Mammary epithelial cell (primary cell): ENCODE results near the gene DMD.
"Not testable (repeated sequence)": the region's sequence is repeated elsewhere in the genome, so short reads cannot be mapped to it uniquely, and the experiment has no call there.

Source experiments
- CTCF ChIP-seq, 2 donors: IDR thresholded peaks in 1 of 2; conservative IDR thresholded peaks in 1 of 2; 2 replicates each; pipeline ENCODE4 v1.5.1; 2011 to 2012; ENCODE audit warnings: inconsistent platforms in 2 of 2, low read length in 2 of 2, mild to moderate bottlenecking in 2 of 2, control low read depth in 1 of 2, low read depth in 1 of 2; ENCODE audit not compliant: insufficient read depth in 1 of 2; ENCODE audit errors: extremely low read depth in 1 of 2
- EZH2 ChIP-seq: IDR thresholded peaks from 2 replicates; pipeline ENCODE4 v1.6.1; 2012; ENCODE audit warnings: low read length, inconsistent platforms, borderline replicate concordance

GRCh38 chrX:31378973-31379372, 1832.4 kb downstream of the DMD start:
- not testable (repeated sequence) for TF ChIP-seq CTCF (conservative IDR thresholded peaks at IDR 0.05 in 1 of 2, IDR thresholded peaks at IDR 0.05 in 1 of 2; ENCODE audit: extremely low read depth in 1 of 2, insufficient read depth in 1 of 2, low read depth in 1 of 2, low read length in 2 of 2); EZH2
